Nephron progenitor cell (in vitro differentiated cells): ENCODE data around the gene CYBA.

Experiments
- DNase-seq: peaks from one replicate; pipeline ENCODE4 v3.0.0; 2021
- H3K27ac Mint-ChIP-seq: 2 replicates; pipeline ENCODE4 v1.8.0; 2021; ENCODE audit warnings: mild to moderate bottlenecking, moderate library complexity, mixed read lengths
- H3K27me3 Mint-ChIP-seq: 2 replicates; pipeline ENCODE4 v1.8.0; 2021; ENCODE audit warnings: mild to moderate bottlenecking, low read depth, mixed read lengths; ENCODE audit not compliant: poor library complexity
- H3K36me3 Mint-ChIP-seq: 2 replicates; pipeline ENCODE4 v1.8.0; 2021; ENCODE audit warnings: low read depth, mixed read lengths
- H3K4me1 Mint-ChIP-seq: 2 replicates; pipeline ENCODE4 v1.8.0; 2021; ENCODE audit warnings: mixed read lengths
- H3K4me3 Mint-ChIP-seq: 2 replicates; pipeline ENCODE4 v1.8.0; 2021; ENCODE audit warnings: mild to moderate bottlenecking, moderate library complexity, mixed read lengths
- H3K9me3 Mint-ChIP-seq: 2 replicates; pipeline ENCODE4 v1.8.0; 2021; ENCODE audit warnings: mild to moderate bottlenecking, moderate library complexity, mixed read lengths
- TF ChIP-seq, protein P1 (sequence below): fragments of 200-600 bp; sonication (generic); IDR thresholded peaks from 2 replicates; pipeline ENCODE4 v1.5.0; 2021; ENCODE audit warnings: antibody characterized with exemption

The CYBA gene

DNA sequence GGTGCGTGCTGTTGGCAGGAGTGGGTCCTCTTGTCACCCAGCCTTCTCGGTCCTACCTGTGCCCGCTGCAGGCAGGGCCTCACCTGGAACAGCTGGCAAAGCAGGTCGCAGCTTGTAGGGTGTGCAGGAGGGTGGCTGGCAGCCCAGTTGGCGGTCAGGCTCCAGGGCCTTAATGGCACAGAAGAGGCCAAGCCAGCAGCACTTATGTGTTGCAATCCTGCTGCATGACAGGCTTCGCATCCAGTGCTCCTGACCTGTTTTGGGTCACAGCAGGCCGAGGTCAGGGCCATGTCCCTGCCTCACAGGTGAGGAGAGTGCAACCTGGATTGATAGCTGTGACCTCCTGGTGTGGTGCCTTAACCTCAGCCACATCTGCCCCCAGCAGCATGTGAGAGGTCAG is 48.8 kb downstream of the CYBA start:
- H3K27ac Mint-ChIP-seq = no peak overlapping the region
- TF ChIP-seq, protein P1, sequence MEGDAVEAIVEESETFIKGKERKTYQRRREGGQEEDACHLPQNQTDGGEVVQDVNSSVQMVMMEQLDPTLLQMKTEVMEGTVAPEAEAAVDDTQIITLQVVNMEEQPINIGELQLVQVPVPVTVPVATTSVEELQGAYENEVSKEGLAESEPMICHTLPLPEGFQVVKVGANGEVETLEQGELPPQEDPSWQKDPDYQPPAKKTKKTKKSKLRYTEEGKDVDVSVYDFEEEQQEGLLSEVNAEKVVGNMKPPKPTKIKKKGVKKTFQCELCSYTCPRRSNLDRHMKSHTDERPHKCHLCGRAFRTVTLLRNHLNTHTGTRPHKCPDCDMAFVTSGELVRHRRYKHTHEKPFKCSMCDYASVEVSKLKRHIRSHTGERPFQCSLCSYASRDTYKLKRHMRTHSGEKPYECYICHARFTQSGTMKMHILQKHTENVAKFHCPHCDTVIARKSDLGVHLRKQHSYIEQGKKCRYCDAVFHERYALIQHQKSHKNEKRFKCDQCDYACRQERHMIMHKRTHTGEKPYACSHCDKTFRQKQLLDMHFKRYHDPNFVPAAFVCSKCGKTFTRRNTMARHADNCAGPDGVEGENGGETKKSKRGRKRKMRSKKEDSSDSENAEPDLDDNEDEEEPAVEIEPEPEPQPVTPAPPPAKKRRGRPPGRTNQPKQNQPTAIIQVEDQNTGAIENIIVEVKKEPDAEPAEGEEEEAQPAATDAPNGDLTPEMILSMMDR = no peak
- no peak for DNase-seq
- peaks cover 49% of the 10 kb centered on the region for H3K36me3 Mint-ChIP-seq
- peaks cover 3% of the 10 kb centered on the region for H3K27me3 Mint-ChIP-seq
- H3K4me3 Mint-ChIP-seq = no peak overlapping the region
- peaks cover 15% of the 10 kb centered on the region for H3K4me1 Mint-ChIP-seq
- no peaks in the 10 kb centered on the region for H3K9me3 Mint-ChIP-seq

DNA sequence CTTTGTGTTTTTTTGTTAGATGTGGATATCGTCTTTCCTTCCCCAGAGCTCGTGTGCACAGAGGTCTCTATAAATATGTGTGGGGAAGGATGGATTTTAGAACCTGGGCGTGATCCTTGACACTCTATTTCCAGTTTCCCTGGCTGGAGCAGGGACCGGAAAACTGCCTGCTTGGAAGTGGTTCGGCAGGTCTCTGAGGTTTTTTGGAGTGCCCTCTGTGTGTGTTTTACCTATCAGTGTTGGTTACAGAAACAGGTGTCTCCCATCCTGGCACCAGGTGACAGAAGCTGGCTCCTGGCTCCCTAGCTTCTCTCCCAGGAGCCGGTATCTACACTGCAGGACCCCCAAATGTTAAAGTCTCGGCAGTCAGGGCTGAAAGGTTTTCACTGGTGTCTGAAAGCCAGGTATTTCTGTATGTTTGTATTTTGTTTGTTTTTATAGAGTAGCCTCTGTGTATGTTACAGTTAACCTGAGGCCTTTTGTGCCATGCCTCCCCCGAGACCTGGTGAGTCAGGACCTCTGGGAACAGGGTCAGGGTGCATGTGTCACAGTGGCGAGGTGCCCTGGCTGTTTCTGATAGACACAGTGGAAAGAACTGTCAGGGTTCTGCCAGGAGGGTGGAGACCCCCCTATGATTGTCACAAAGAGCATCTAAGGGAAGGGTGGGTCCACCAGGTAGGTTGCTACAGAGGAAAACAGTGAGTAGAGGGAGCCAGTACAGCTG is 49.4 kb downstream of the CYBA start:
- TF ChIP-seq, protein P1 = no peak
- Mint-ChIP-seq H3K27ac (no peak overlapping the region), H3K4me3 (no peak overlapping the region), H3K36me3 (peaks cover 47% of the 10 kb centered on the region), H3K4me1 (peaks cover 15% of the 10 kb centered on the region), H3K9me3 (no peaks in the 10 kb centered on the region), H3K27me3 (peaks cover 3% of the 10 kb centered on the region)
- DNase-seq = no peak

DNA sequence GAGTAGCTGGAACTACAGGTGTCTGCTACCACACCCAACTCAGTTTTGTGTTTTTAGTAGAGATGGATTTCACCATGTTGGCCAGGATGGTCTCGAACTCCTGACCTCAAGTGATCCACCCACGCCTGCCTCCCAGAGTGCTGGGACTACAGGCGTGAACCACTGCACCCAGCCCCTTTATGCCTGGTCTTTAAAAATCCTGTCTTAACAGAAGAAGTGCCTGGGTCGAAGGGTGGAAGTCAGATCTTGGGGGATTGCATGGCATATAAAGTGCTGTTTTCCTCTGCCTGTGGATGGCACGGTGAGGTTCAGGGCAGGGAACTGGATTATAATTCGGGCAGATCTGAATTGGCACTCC is 50.3 kb downstream of the CYBA start:
- Mint-ChIP-seq H3K36me3 (peaks cover 53% of the 10 kb centered on the region), H3K4me3 (no peak overlapping the region), H3K4me1 (peaks cover 15% of the 10 kb centered on the region), H3K9me3 (no peaks in the 10 kb centered on the region), H3K27me3 (peaks cover 3% of the 10 kb centered on the region), H3K27ac (peak overlapping the region; percentile 57)
- TF ChIP-seq, protein P1 = no peak
- DNase-seq = no peak

DNA sequence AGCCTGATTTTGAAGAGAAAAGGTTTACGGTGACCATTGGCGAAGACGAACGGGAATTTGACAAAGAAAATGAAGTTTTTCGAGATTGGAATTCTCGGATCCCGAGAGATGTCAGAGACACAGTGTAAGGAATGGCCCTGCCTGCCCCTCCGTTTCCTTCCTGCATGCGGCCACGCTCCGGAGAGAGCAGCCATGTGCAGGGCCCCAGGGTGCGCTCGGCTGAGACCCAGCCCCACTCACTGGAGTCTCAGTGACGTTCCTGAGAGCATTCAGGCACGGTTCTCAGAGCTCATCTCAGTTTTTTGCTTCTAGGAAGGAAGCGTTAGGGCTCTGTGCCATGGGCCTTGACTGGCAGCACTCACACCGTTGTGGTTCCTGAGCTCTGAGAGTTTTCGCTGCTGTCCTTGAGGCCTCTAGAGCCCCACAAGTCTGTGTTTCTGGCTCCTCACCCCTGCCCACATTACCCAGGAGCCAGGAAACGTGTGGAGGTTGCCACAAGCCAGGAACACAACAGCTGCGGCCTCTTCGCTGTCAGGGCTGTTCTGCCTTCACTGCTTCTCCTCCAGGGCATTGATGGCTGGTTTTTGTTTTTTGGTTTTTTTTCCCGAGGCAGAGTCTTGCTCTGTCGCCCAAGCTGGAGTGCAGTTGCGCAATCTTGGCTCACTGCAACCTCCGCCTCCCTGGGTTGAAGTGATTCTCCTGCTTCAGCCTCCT is 50.9 kb downstream of the CYBA start:
- TF ChIP-seq, protein P1 = no peak
- Mint-ChIP-seq H3K4me3 (no peak overlapping the region), H3K36me3 (peaks cover 56% of the 10 kb centered on the region), H3K27ac (peak overlapping the region; percentile 84), H3K4me1 (peaks cover 15% of the 10 kb centered on the region), H3K27me3 (peaks cover 3% of the 10 kb centered on the region), H3K9me3 (no peaks in the 10 kb centered on the region)
- DNase-seq = no peak

DNA sequence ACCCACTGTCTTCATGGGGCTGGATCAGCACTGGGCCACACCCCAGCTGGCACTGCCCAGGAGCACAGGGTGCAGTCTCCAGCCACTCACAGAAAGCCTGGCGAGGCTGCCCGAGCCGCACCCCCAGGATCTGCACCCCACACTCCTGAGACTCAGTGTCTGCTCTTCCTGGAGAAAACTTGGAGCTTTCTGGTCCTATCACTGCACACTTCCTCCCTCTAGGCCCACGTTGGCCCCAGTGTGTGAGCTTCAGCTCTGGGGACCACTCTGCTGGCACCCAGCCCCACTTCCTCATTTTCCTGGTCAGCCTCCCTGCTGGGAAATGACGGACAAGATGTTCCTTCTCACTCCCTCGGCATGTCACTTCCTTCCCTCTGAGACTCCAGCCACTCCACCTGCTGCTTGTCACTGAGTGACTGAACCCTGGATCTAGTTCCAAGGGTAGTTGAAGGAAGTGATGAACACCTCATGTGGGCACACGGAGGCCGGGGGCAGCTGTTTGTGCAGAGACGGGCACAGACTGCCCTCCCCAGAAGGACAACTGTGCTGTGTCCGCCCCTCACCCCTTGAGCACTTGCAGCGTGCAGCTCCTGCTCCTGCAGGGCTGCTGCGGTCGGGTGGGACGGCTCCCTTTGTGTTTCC is 51.6 kb downstream of the CYBA start:
- Mint-ChIP-seq H3K4me3 (no peak overlapping the region), H3K9me3 (no peaks in the 10 kb centered on the region), H3K27ac (peak overlapping the region; percentile 84), H3K36me3 (peaks cover 60% of the 10 kb centered on the region), H3K27me3 (no peaks in the 10 kb centered on the region), H3K4me1 (peaks cover 19% of the 10 kb centered on the region)
- DNase-seq = no peak
- TF ChIP-seq, protein P1 = no peak
